Measurements from ENCODE around the gene KRT85. TPM values are rescaled to one million over a fixed set of nuclear protein-coding genes. Genes with fewer than 3 reads are reported as not detected.

Gene KRT85
- total and polyA plus RNA-seq, 2 donors (not counting 3 experiments of a cell fraction or from before 2014, with no cell fraction given), result not detected

DNA sequence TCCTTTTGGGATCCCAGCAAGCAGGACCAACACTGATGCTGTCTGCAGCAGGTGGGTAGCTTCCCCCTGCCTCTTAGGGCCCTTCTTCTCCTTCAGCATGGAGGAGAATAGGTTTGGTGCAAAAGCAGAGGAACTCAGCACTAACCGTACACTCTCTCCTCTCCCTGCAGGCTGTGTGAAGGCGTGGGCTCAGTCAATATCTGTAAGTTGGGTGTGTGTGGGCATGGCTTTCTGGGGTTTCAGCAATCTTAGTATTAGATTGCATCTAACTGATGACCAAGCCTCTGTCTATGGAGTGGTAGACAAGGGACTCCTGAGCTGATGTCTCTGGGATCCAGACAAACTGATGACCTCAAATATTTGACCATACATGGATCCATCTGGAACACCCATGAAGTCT lies 14.3 kb downstream of the KRT85 start:
- peaks cover 14 to 16% of the 10 kb centered on the region in 2 experiments for H3K27me3 ChIP-seq (ENCODE audit: control insufficient read depth in 2 of 2, insufficient read depth in 2 of 2, low read length in 2 of 2)
- no peaks in the 10 kb centered on the region for H3K9me1 ChIP-seq (replicated peaks; ENCODE audit: control insufficient read depth, extremely low read depth, insufficient read depth, low read length)
- ChIA-PET CTCF (interaction anchor here (1.6 kb wide), 1 partner anchor 8 kb away, joined by 4 read pairs; no protein-coding TSS in a partner anchor), POLR2A (no interaction called here)
- H3K27ac ChIP-seq (ENCODE audit: insufficient read depth, low read depth, low read length), result no peak overlapping the region
- no peak overlapping the region for H2AFZ ChIP-seq (ENCODE audit: low read depth, low read length)
- no peak overlapping the region for H3K4me3 ChIP-seq (replicated peaks in 1 of 3; ENCODE audit: insufficient read depth in 1 of 3, low read depth in 1 of 3, low read length in 3 of 3)
- no peak for DNase-seq (ENCODE audit: low read depth, low spot score)
- TF ChIP-seq POLR2AphosphoS5 (IDR thresholded peaks at IDR 0.05; ENCODE audit: insufficient read depth, low read depth, low read length), result no peak
- no peak for TF ChIP-seq FOS (IDR thresholded peaks at IDR 0.05; ENCODE audit: borderline replicate concordance, insufficient read depth, low read length)
- TF ChIP-seq GATA2 (IDR thresholded peaks at IDR 0.05; ENCODE audit: insufficient read depth, insufficient read length, low read depth, low read length), result no peak
- H4K20me1 ChIP-seq (replicated peaks; ENCODE audit: control insufficient read depth, extremely low read depth, insufficient read depth, low read length), result no peaks in the 10 kb centered on the region
- intact Hi-C loops (cut with micrococcal nuclease), result no loop called here
- dilution Hi-C loops (cut with MboI; ENCODE audit: extremely low pct_ligation_motif_present, low sequenced_read_pairs), result no loop called here
- no TSS peak for BruUV-seq (replicated peaks)
- H3K36me3 ChIP-seq (ENCODE audit: control insufficient read depth in 2 of 2, extremely low read depth in 1 of 2, insufficient read depth in 2 of 2, low read length in 2 of 2), result no peaks in the 10 kb centered on the region
- H3K4me1 ChIP-seq (ENCODE audit: control insufficient read depth, extremely low read depth, insufficient read depth, low read length), result no peaks in the 10 kb centered on the region
- no peaks in the 10 kb centered on the region for H3K79me2 ChIP-seq (ENCODE audit: control insufficient read depth, insufficient read depth, low read length)
- no peak overlapping the region for H3K9ac ChIP-seq (replicated peaks; ENCODE audit: extremely low read depth, insufficient read depth, low read length)
- H3K4me2 ChIP-seq (ENCODE audit: insufficient read depth, low read length), result no peak overlapping the region
- FAIRE-seq, result no peak
- no peaks in the 10 kb centered on the region for H3K9me3 ChIP-seq (replicated peaks; ENCODE audit: control insufficient read depth, insufficient read depth, low read length)

DNA sequence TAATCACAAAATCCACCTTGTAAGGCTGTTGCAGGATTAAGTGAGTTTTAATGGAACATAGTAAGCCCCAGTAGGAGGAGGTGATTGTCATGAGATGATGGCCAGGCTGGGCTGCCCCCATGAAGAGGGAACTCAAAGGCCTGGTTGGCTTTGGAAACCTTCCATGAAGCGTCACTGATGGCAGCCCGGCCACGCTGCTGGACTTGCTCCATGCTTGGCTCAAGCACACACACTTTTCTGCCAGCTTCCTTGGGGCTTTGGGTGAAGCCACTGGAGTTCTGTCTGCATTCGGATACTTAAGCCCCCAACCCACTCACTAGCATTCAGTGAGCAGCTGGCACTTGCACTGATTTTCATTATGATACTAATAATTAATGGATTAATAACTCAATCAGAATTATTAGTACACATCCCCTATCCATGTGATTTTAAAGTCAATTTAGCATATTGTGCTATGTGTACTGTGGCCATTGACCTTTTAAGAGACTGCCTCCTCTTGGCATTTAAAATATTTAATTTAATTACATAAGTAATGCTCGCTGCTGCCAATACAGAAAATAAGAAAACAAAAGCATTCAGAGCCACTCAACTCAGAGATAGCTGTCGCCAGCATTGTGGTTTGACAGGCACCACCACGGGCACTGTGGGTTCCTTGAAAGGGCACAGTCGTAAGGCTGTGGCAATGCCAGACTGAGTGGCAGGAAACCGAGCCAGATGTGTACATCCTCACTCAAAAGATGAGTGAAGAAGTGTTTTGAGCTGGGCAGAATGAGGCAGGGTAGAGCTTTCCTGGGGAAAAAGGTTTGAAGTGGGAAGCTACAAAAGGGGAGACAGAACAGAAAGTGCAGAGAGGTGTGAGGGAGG lies 15.9 kb downstream of the KRT85 start:
- intact Hi-C loops (cut with micrococcal nuclease), result no loop called here
- dilution Hi-C loops (cut with MboI; ENCODE audit: extremely low pct_ligation_motif_present, low sequenced_read_pairs), result no loop called here
- no peaks in the 10 kb centered on the region for H3K9me1 ChIP-seq (replicated peaks; ENCODE audit: control insufficient read depth, extremely low read depth, insufficient read depth, low read length)
- ChIA-PET POLR2A (interaction anchor here (0.6 kb wide), 1 partner anchor 769 kb away, joined by 3 read pairs; no protein-coding TSS in a partner anchor), CTCF (interaction anchor here (1.4 to 1.6 kb wide), 2 partner anchors 10 to 528 kb away, joined by 3 to 4 read pairs; no protein-coding TSS in a partner anchor)
- no peak overlapping the region for H3K27ac ChIP-seq (ENCODE audit: insufficient read depth, low read depth, low read length)
- H3K9ac ChIP-seq (replicated peaks; ENCODE audit: extremely low read depth, insufficient read depth, low read length), result no peak overlapping the region
- DNase-seq (ENCODE audit: low read depth, low spot score), result no peak
- BruUV-seq (replicated peaks), result no TSS peak
- H2AFZ ChIP-seq (ENCODE audit: low read depth, low read length), result no peak overlapping the region
- TF ChIP-seq GATA2 (IDR thresholded peaks at IDR 0.05; ENCODE audit: insufficient read depth, insufficient read length, low read depth, low read length) (no peak), MYC (IDR thresholded peaks at IDR 0.05; ENCODE audit: low read depth, low read length) (no peak), EZH2 (IDR thresholded peaks at IDR 0.05; ENCODE audit: borderline replicate concordance, low read depth, low read length, severe bottlenecking) (no peak), POLR2AphosphoS5 (IDR thresholded peaks at IDR 0.05; ENCODE audit: insufficient read depth, low read depth, low read length) (no peak), POLR2A (IDR thresholded peaks at IDR 0.05; ENCODE audit: low read depth, low read length) (no peak), JUN (IDR thresholded peaks at IDR 0.05; ENCODE audit: borderline replicate concordance, insufficient read depth, insufficient read length, low read depth) (no peak), FOS (IDR thresholded peaks at IDR 0.05; ENCODE audit: borderline replicate concordance, insufficient read depth, low read length) (no peak)
- TF ChIP-seq, protein P1, sequence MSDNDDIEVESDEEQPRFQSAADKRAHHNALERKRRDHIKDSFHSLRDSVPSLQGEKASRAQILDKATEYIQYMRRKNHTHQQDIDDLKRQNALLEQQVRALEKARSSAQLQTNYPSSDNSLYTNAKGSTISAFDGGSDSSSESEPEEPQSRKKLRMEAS (IDR thresholded peaks at IDR 0.05; ENCODE audit: insufficient read depth, insufficient read length), result no peak
- no peaks in the 10 kb centered on the region for H3K79me2 ChIP-seq (ENCODE audit: control insufficient read depth, insufficient read depth, low read length)
- no peak overlapping the region for H3K4me2 ChIP-seq (ENCODE audit: insufficient read depth, low read length)
- H3K36me3 ChIP-seq (ENCODE audit: control insufficient read depth in 2 of 2, extremely low read depth in 1 of 2, insufficient read depth in 2 of 2, low read length in 2 of 2), result no peaks in the 10 kb centered on the region
- H3K27me3 ChIP-seq (ENCODE audit: control insufficient read depth in 2 of 2, insufficient read depth in 2 of 2, low read length in 2 of 2), result peaks cover 12 to 19% of the 10 kb centered on the region in 2 experiments
- no peak for FAIRE-seq
- no peaks in the 10 kb centered on the region for H3K4me1 ChIP-seq (ENCODE audit: control insufficient read depth, extremely low read depth, insufficient read depth, low read length)
- H3K9me3 ChIP-seq (replicated peaks; ENCODE audit: control insufficient read depth, insufficient read depth, low read length), result no peaks in the 10 kb centered on the region
- no peaks in the 10 kb centered on the region for H4K20me1 ChIP-seq (replicated peaks; ENCODE audit: control insufficient read depth, extremely low read depth, insufficient read depth, low read length)
- no peak overlapping the region for H3K4me3 ChIP-seq (replicated peaks in 1 of 3; ENCODE audit: insufficient read depth in 1 of 3, low read depth in 1 of 3, low read length in 3 of 3)

Data from endothelial cell of umbilical vein (primary cell).